H9 (cell line): Measurements from ENCODE around the gene FARP1. TPM values are rescaled to one million over a fixed set of nuclear protein-coding genes. Genes with fewer than 3 reads are reported as not detected.

ENCODE experiments used
- DNase-seq: peaks from one replicate; pipeline ENCODE4 v3.0.0-alpha.2; 2017
- H2AFZ ChIP-seq: one replicate; pipeline ENCODE4 v1.6.1; 2013; ENCODE audit warnings: mild to moderate bottlenecking, low read length, control low read depth, moderate library complexity
- H2AK5ac ChIP-seq: 2 replicates; pipeline ENCODE4 v1.6.1; 2013; ENCODE audit warnings: low read length, control low read depth, mixed read lengths; ENCODE audit not compliant: insufficient read length
- H2BK120ac ChIP-seq: one replicate; pipeline ENCODE4 v1.6.1; 2013; ENCODE audit warnings: low read depth, mild to moderate bottlenecking, low read length, control low read depth, inconsistent platforms; ENCODE audit not compliant: poor library complexity, severe bottlenecking
- H2BK12ac ChIP-seq: 2 replicates; pipeline ENCODE4 v1.6.1; 2013; ENCODE audit warnings: low read length, control low read depth, mixed read lengths, low read depth; ENCODE audit not compliant: insufficient read length
- H2BK15ac ChIP-seq: 2 replicates; pipeline ENCODE4 v1.6.1; 2013; ENCODE audit warnings: low read depth, low read length, control low read depth
- H2BK20ac ChIP-seq: one replicate; pipeline ENCODE4 v1.6.1; 2013; ENCODE audit warnings: low read depth, mild to moderate bottlenecking, low read length, control low read depth, inconsistent platforms; ENCODE audit not compliant: poor library complexity, severe bottlenecking
- H2BK5ac ChIP-seq: 2 replicates; pipeline ENCODE4 v1.6.1; 2013; ENCODE audit warnings: low read length, control low read depth, mixed read lengths; ENCODE audit not compliant: insufficient read length
- H3K14ac ChIP-seq: 2 replicates; pipeline ENCODE4 v1.6.1; 2013; ENCODE audit warnings: low read length, control low read depth; ENCODE audit not compliant: insufficient read depth
- H3K18ac ChIP-seq: 2 replicates; pipeline ENCODE4 v1.6.1; 2013; ENCODE audit warnings: low read depth, mild to moderate bottlenecking, mixed read lengths, low read length, control low read depth; ENCODE audit not compliant: insufficient read length
- H3K23ac ChIP-seq: 2 replicates; pipeline ENCODE4 v1.6.1; 2013; ENCODE audit warnings: low read length, control low read depth, mixed read lengths, low read depth; ENCODE audit not compliant: insufficient read length
- H3K23me2 ChIP-seq: 2 replicates; pipeline ENCODE4 v1.6.1; 2013; ENCODE audit warnings: low read depth, mild to moderate bottlenecking, mixed read lengths, low read length, control low read depth; ENCODE audit not compliant: insufficient read length, poor library complexity, severe bottlenecking
- H3K27ac ChIP-seq: 2 replicates; pipeline ENCODE4 v1.5.1; 2013; ENCODE audit warnings: low read length, control low read depth, mixed read lengths, low read depth; ENCODE audit not compliant: insufficient read length
- H3K27me3 ChIP-seq: 2 replicates; pipeline ENCODE4 v1.6.1; 2013; ENCODE audit warnings: low read length, control low read depth, inconsistent platforms; ENCODE audit not compliant: insufficient read depth
- H3K4ac ChIP-seq: 2 replicates; pipeline ENCODE4 v1.6.1; 2013; ENCODE audit warnings: low read depth, mild to moderate bottlenecking, control low read depth, inconsistent platforms, low read length, moderate library complexity
- H3K4me1 ChIP-seq: 2 replicates; pipeline ENCODE4 v1.6.1; 2013; ENCODE audit warnings: low read length, control low read depth, inconsistent platforms; ENCODE audit not compliant: insufficient read depth
- H3K4me2 ChIP-seq: 2 replicates; pipeline ENCODE4 v1.6.1; 2013; ENCODE audit warnings: low read length, control low read depth, mixed read lengths; ENCODE audit not compliant: insufficient read length, insufficient read depth
- H3K56ac ChIP-seq: 2 replicates; pipeline ENCODE4 v1.6.1; 2013; ENCODE audit warnings: low read depth, mild to moderate bottlenecking, mixed read lengths, low read length, control low read depth; ENCODE audit not compliant: insufficient read length
- H3K79me1 ChIP-seq: 2 replicates; pipeline ENCODE4 v1.6.1; 2013; ENCODE audit warnings: low read depth, mild to moderate bottlenecking, moderate library complexity, low read length, control low read depth, inconsistent platforms; ENCODE audit not compliant: insufficient read depth, poor library complexity, severe bottlenecking
- H3K79me2 ChIP-seq: 2 replicates; pipeline ENCODE4 v1.6.1; 2013; ENCODE audit warnings: low read length, control low read depth, inconsistent platforms; ENCODE audit not compliant: insufficient read depth
- H3K9ac ChIP-seq: 2 replicates; pipeline ENCODE4 v1.6.1; 2013; ENCODE audit warnings: low read length, control low read depth, mixed read lengths; ENCODE audit not compliant: insufficient read length; ENCODE audit errors: extremely low read depth
- H3K9me3 ChIP-seq: one replicate; pipeline ENCODE4 v1.6.1; 2013; ENCODE audit warnings: low read depth, low read length, inconsistent platforms; ENCODE audit not compliant: control insufficient read depth
- H3T11ph ChIP-seq: one replicate; pipeline ENCODE4 v1.6.1; 2013; ENCODE audit warnings: mild to moderate bottlenecking, low read length, control low read depth, inconsistent platforms
- H4K20me1 ChIP-seq: one replicate; pipeline ENCODE4 v1.6.1; 2013; ENCODE audit not compliant: control insufficient read depth, insufficient read length, insufficient read depth
- H4K5ac ChIP-seq: 2 replicates; pipeline ENCODE4 v1.6.1; 2013; ENCODE audit warnings: low read depth, mild to moderate bottlenecking, mixed read lengths, low read length, control low read depth; ENCODE audit not compliant: insufficient read length
- H4K8ac ChIP-seq: replicated peaks from 2 replicates; pipeline ENCODE4 v1.6.1; 2013; ENCODE audit warnings: low read length, control low read depth, mixed read lengths, low read depth; ENCODE audit not compliant: insufficient read length
- H4K91ac ChIP-seq: 2 replicates; pipeline ENCODE4 v1.6.1; 2013; ENCODE audit warnings: low read depth, mild to moderate bottlenecking, moderate library complexity, mixed read lengths, low read length, control low read depth; ENCODE audit not compliant: insufficient read length
- H3K27ac Mint-ChIP-seq, 3 experiments: 2 replicates in 2 of 3; 3 replicates in 1 of 3; pipeline ENCODE4 v1.8.0; 2020 to 2021; ENCODE audit warnings: mixed read lengths in 3 of 3, mild to moderate bottlenecking in 1 of 3, moderate library complexity in 1 of 3
- H3K27me3 Mint-ChIP-seq: 2 replicates; pipeline ENCODE4 v1.8.0; 2021; ENCODE audit warnings: low read depth, mild to moderate bottlenecking, moderate library complexity, mixed read lengths
- H3K36me3 Mint-ChIP-seq, 3 experiments: 2 replicates in 2 of 3; 3 replicates in 1 of 3; pipeline ENCODE4 v1.8.0; 2020 to 2021; ENCODE audit warnings: low read depth in 3 of 3, mixed read lengths in 3 of 3; ENCODE audit not compliant: insufficient read depth in 1 of 3
- H3K4me1 Mint-ChIP-seq, 2 experiments: 2 replicates each; pipeline ENCODE4 v1.8.0; 2020; ENCODE audit warnings: mixed read lengths in 2 of 2
- H3K4me3 Mint-ChIP-seq, 2 experiments: 2 replicates in 1 of 2; 3 replicates in 1 of 2; pipeline ENCODE4 v1.8.0; 2020 to 2021; ENCODE audit warnings: mild to moderate bottlenecking in 2 of 2, mixed read lengths in 2 of 2, moderate library complexity in 1 of 2
- H3K9me3 Mint-ChIP-seq, 2 experiments: 2 replicates in 1 of 2; 3 replicates in 1 of 2; pipeline ENCODE4 v1.8.0; 2020; ENCODE audit warnings: mild to moderate bottlenecking in 2 of 2, mixed read lengths in 2 of 2, moderate library complexity in 1 of 2
- CTCF ChIP-seq: fragments of 200-600 bp; sonication (generic); conservative IDR thresholded peaks from 3 replicates; pipeline ENCODE4 v1.8.0; 2021; ENCODE audit warnings: antibody characterized with exemption, mild to moderate bottlenecking
- WGBS: extraction: QIAGEN DNeasy Blood & Tissue Kit; methylation state at CpG from one replicate; pipeline ENCODE4 v1.1.7; 2013; ENCODE audit warnings: missing lambda C conversion rate, low lambda C conversion rate, mixed read lengths; ENCODE audit not compliant: insufficient read length; ENCODE audit errors: extremely low coverage; 5-methylcytosine and 5-hydroxymethylcytosine counted together
- total RNA-seq: library from RNA; stranded (reverse); gene quantifications from 2 replicates; pipeline ENCODE4 v1.2.1, GENCODE V29; 2021

FARP1 gene
- total RNA-seq, 1 experiment from 2014 or later = 95.9 TPM

- no peak overlapping the region for H2BK12ac ChIP-seq
- H3K18ac ChIP-seq = no peak overlapping the region
- H2BK15ac ChIP-seq = no peak overlapping the region
- no peak overlapping the region for H3K23ac ChIP-seq
- H3K23me2 ChIP-seq = no peaks in the 10 kb centered on the region
- H4K91ac ChIP-seq = no peak overlapping the region
- Mint-ChIP-seq H3K27ac (no peak overlapping the region), H3K4me3 (no peak overlapping the region), H3K36me3 (peaks cover 13 to 41% (median 37%) of the 10 kb centered on the region in 3 experiments), H3K9me3 (no peaks in the 10 kb centered on the region), H3K4me1 (no peaks in the 10 kb centered on the region), H3K27me3 (no peaks in the 10 kb centered on the region)
- H2BK20ac ChIP-seq = no peak overlapping the region
- no peak overlapping the region for H3K9ac ChIP-seq
- H3K27ac ChIP-seq = no peak overlapping the region
- no peak overlapping the region for H3K4ac ChIP-seq
- no peak overlapping the region for H3K14ac ChIP-seq
- no peaks in the 10 kb centered on the region for H4K20me1 ChIP-seq
- no peak overlapping the region for H3K4me2 ChIP-seq
- DNase-seq = no peak
- no peak overlapping the region for H3K56ac ChIP-seq
- no peaks in the 10 kb centered on the region for H3K9me3 ChIP-seq
- H4K8ac ChIP-seq = no peak overlapping the region
- no peak overlapping the region for H2BK5ac ChIP-seq
- H3K79me1 ChIP-seq = no peaks in the 10 kb centered on the region
- no peaks in the 10 kb centered on the region for H3K4me1 ChIP-seq
- H2AK5ac ChIP-seq = no peak overlapping the region
- no peak overlapping the region for H2AFZ ChIP-seq
- no peaks in the 10 kb centered on the region for H3K79me2 ChIP-seq
- H2BK120ac ChIP-seq = no peak overlapping the region
- WGBS = no CpG with 5 or more reads among the region's 6 CpGs
- no peaks in the 10 kb centered on the region for H3K27me3 ChIP-seq
- H4K5ac ChIP-seq = no peak overlapping the region
- no peak overlapping the region for H3T11ph ChIP-seq
- TF ChIP-seq CTCF = no peak
Observed at GRCh38 chr13:98420554-98421175, 277.8 kb downstream of the FARP1 start.
